Measurements from ENCODE around the gene BTLA.

DNA sequence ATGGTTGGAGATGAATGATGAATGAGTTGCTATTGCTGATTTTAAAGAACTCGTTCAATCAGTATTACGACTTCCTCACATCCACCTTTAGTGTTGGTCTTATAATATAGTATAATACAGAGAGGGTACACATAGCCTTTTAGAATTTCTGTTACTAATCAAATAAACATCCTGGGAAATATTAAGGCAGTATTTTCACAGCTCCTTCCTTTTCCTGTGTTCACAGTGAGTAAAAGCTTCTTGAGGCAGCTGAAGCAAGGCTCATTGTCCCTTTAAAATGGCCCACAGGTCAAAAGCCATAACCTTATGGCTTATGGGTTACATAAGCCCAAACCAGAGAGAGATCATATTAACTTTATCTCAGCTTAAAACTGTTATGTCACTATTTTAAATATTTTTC lies 1.3 kb upstream of the BTLA start:
- TF ChIP-seq, protein P1, sequence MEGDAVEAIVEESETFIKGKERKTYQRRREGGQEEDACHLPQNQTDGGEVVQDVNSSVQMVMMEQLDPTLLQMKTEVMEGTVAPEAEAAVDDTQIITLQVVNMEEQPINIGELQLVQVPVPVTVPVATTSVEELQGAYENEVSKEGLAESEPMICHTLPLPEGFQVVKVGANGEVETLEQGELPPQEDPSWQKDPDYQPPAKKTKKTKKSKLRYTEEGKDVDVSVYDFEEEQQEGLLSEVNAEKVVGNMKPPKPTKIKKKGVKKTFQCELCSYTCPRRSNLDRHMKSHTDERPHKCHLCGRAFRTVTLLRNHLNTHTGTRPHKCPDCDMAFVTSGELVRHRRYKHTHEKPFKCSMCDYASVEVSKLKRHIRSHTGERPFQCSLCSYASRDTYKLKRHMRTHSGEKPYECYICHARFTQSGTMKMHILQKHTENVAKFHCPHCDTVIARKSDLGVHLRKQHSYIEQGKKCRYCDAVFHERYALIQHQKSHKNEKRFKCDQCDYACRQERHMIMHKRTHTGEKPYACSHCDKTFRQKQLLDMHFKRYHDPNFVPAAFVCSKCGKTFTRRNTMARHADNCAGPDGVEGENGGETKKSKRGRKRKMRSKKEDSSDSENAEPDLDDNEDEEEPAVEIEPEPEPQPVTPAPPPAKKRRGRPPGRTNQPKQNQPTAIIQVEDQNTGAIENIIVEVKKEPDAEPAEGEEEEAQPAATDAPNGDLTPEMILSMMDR (IDR thresholded peaks at IDR 0.05) = no peak
- TF ChIP-seq POLR2A (IDR thresholded peaks at IDR 0.05) = no peak
